Measurements from ENCODE around the gene IRAK1. TPM values are rescaled to one million over a fixed set of nuclear protein-coding genes. Genes with fewer than 3 reads are reported as not detected.

The IRAK1 gene
- total and polyA plus RNA-seq, 2 donors (not counting 3 experiments of a cell fraction or from before 2014, with no cell fraction given), result 63.6 to 138 TPM

- H3K4me1 ChIP-seq (ENCODE audit: control insufficient read depth, extremely low read depth, insufficient read depth, low read length), result no peaks in the 10 kb centered on the region
- H4K20me1 ChIP-seq (replicated peaks; ENCODE audit: control insufficient read depth, extremely low read depth, insufficient read depth, low read length), result no peaks in the 10 kb centered on the region
- H2AFZ ChIP-seq (ENCODE audit: low read depth, low read length), result no peak overlapping the region
- DNase-seq (ENCODE audit: low read depth, low spot score), result no peak
- no peaks in the 10 kb centered on the region for H3K9me3 ChIP-seq (replicated peaks; ENCODE audit: control insufficient read depth, insufficient read depth, low read length)
- dilution Hi-C loops (cut with MboI; ENCODE audit: extremely low pct_ligation_motif_present, low sequenced_read_pairs) (no loop called here), intact Hi-C loops (cut with micrococcal nuclease) (no loop called here)
- ChIA-PET CTCF (interaction anchor here (0.6 kb wide), 1 partner anchor 17 kb away, joined by 3 read pairs; no protein-coding TSS in a partner anchor), POLR2A (no interaction called here)
- BruUV-seq (replicated peaks), result no TSS peak
- no peaks in the 10 kb centered on the region for H3K27me3 ChIP-seq (ENCODE audit: control insufficient read depth in 2 of 2, insufficient read depth in 2 of 2, low read length in 2 of 2)
- H3K36me3 ChIP-seq (ENCODE audit: control insufficient read depth in 2 of 2, extremely low read depth in 1 of 2, insufficient read depth in 2 of 2, low read length in 2 of 2), result peaks cover 0 to 23% of the 10 kb centered on the region in 2 experiments
- FAIRE-seq, result no peak
- H3K9ac ChIP-seq (replicated peaks; ENCODE audit: extremely low read depth, insufficient read depth, low read length), result no peak overlapping the region
- no peak overlapping the region for H3K4me2 ChIP-seq (ENCODE audit: insufficient read depth, low read length)
- H3K9me1 ChIP-seq (replicated peaks; ENCODE audit: control insufficient read depth, extremely low read depth, insufficient read depth, low read length), result no peaks in the 10 kb centered on the region
- H3K27ac ChIP-seq (ENCODE audit: insufficient read depth, low read depth, low read length), result no peak overlapping the region
- TF ChIP-seq JUN (IDR thresholded peaks at IDR 0.05; ENCODE audit: borderline replicate concordance, insufficient read depth, insufficient read length, low read depth), result no peak
- TF ChIP-seq POLR2A (IDR thresholded peaks at IDR 0.05; ENCODE audit: low read depth, low read length), result no peak
- no peak for TF ChIP-seq CTCF (IDR thresholded peaks at IDR 0.05; ENCODE audit: extremely low read depth in 1 of 2, insufficient read depth in 1 of 2, low read depth in 1 of 2, low read length in 2 of 2)
- no peak for TF ChIP-seq POLR2AphosphoS5 (IDR thresholded peaks at IDR 0.05; ENCODE audit: insufficient read depth, low read depth, low read length)
- TF ChIP-seq FOS (IDR thresholded peaks at IDR 0.05; ENCODE audit: borderline replicate concordance, insufficient read depth, low read length), result no peak
- TF ChIP-seq GATA2 (IDR thresholded peaks at IDR 0.05; ENCODE audit: insufficient read depth, insufficient read length, low read depth, low read length), result no peak
- TF ChIP-seq, protein P1, sequence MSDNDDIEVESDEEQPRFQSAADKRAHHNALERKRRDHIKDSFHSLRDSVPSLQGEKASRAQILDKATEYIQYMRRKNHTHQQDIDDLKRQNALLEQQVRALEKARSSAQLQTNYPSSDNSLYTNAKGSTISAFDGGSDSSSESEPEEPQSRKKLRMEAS (IDR thresholded peaks at IDR 0.05; ENCODE audit: insufficient read depth, insufficient read length), result no peak
- TF ChIP-seq EZH2 (IDR thresholded peaks at IDR 0.05; ENCODE audit: borderline replicate concordance, low read depth, low read length, severe bottlenecking), result no peak
- no peak for TF ChIP-seq MYC (IDR thresholded peaks at IDR 0.05; ENCODE audit: low read depth, low read length)
- no peak overlapping the region for H3K4me3 ChIP-seq (replicated peaks in 1 of 3; ENCODE audit: insufficient read depth in 1 of 3, low read depth in 1 of 3, low read length in 3 of 3)
- H3K79me2 ChIP-seq (ENCODE audit: control insufficient read depth, insufficient read depth, low read length), result peaks cover 8% of the 10 kb centered on the region
Measured at GRCh38 chrX:154030266-154030665, 10.6 kb upstream of the IRAK1 start.

Data from endothelial cell of umbilical vein (primary cell).